A549 (cell line): ENCODE measurements around the gene MAPKAPK3.

Source experiments
- CEBPB ChIP-seq, 2 experiments: fragments of >200 bp in 1 of 2; sonication (Bioruptor Twin) in 1 of 2; formaldehyde crosslinking in 1 of 2; IDR thresholded peaks; 2 replicates each; pipeline ENCODE4 v1.6.1; 2012 to 2016
- CHD2 ChIP-seq: fragments of 150-350 bp; IDR thresholded peaks from 2 replicates; pipeline ENCODE4 v1.6.1; 2014; ENCODE audit warnings: low read length; ENCODE audit not compliant: partially characterized antibody
- CTCF ChIP-seq: fragments of >200 bp; sonication (Bioruptor Twin); formaldehyde crosslinking; IDR thresholded peaks from 3 replicates; pipeline ENCODE4 v1.5.1; 2016
- EP300 ChIP-seq, 2 experiments: fragments of >200 bp; sonication (Bioruptor Twin); formaldehyde crosslinking; IDR thresholded peaks; 2 replicates in 1 of 2; 3 replicates in 1 of 2; pipeline ENCODE4 v1.6.1; 2016 to 2017
- MAX ChIP-seq: IDR thresholded peaks from 2 replicates; pipeline ENCODE4 v1.6.1; 2012
- POLR2A ChIP-seq: IDR thresholded peaks from 2 replicates; pipeline ENCODE4 v1.6.1; 2012; ENCODE audit warnings: mild to moderate bottlenecking, low read length
- RAD21 ChIP-seq, 2 experiments: fragments of >200 bp in 1 of 2; sonication (Bioruptor Twin) in 1 of 2; formaldehyde crosslinking in 1 of 2; IDR thresholded peaks in 1 of 2; conservative IDR thresholded peaks in 1 of 2; 2 replicates in 1 of 2; 3 replicates in 1 of 2; pipeline ENCODE4 v1.6.1; 2012 to 2018; ENCODE audit warnings: inconsistent platforms in 1 of 2

GRCh38 chr3:50608278-50608677, 8.7 kb upstream of the MAPKAPK3 start:
- TF ChIP-seq POLR2A (no peak), RAD21 (conservative IDR thresholded peaks at IDR 0.05 in 1 of 2, IDR thresholded peaks at IDR 0.05 in 1 of 2) (no peak), MAX (no peak), CTCF (no peak), CHD2 (no peak), EP300 (IDR thresholded peaks at IDR 0.05) (no peak), CEBPB (IDR thresholded peaks at IDR 0.05) (no peak)
